Fibroblast of the aortic adventitia (primary cell): ENCODE measurements around the gene CPOX. TPM values are rescaled to one million over a fixed set of nuclear protein-coding genes. Genes with fewer than 3 reads are reported as not detected.
A peak's percentile ranks its signal among the peaks of the same experiment; 100 is the strongest.

Experiments
- DNase-seq: peaks from one replicate; pipeline ENCODE4 v3.0.0-alpha.2; 2010; ENCODE audit warnings: low read depth
- H3K4me3 ChIP-seq: 2 replicates; pipeline ENCODE4 v1.5.1; 2011; ENCODE audit warnings: low read depth, mild to moderate bottlenecking, control low read depth, low read length, moderate library complexity
- CTCF ChIP-seq: IDR thresholded peaks from 2 replicates; pipeline ENCODE4 v1.5.1; 2011; ENCODE audit warnings: mild to moderate bottlenecking, low read length, control low read depth, inconsistent platforms; ENCODE audit not compliant: insufficient read depth
- total RNA-seq: library from RNA; depleted of rRNA; stranded (reverse); fragments of >200 nt; gene quantifications from 2 replicates; pipeline ENCODE4 v1.2.3, GENCODE V29; 2012; ENCODE audit warnings: low replicate concordance

Gene CPOX
- total RNA-seq, 1 donor, result 22.6 TPM

GRCh38 chr3:98594628-98595324 lies 1.4 kb upstream of the CPOX start:
- DNase-seq, result no peak
- TF ChIP-seq CTCF, result no peak
- H3K4me3 ChIP-seq, result no peak overlapping the region

GRCh38 chr3:98592345-98592935 lies 971 bp downstream of the CPOX start:
- DNase-seq, result no peak
- TF ChIP-seq CTCF, result no peak

GRCh38 chr3:98589331-98590036 lies 3.9 kb downstream of the CPOX start:
- H3K4me3 ChIP-seq, result no peak overlapping the region
- no peak for TF ChIP-seq CTCF
- peak; percentile 61 for DNase-seq

More at GRCh38 chr3:98592345-98592935, 971 bp downstream of the CPOX start:
- H3K4me3 ChIP-seq, result peak overlapping the region; percentile 87

- peak; percentile 67 for TF ChIP-seq CTCF
- DNase-seq, result peak; percentile 78
- H3K4me3 ChIP-seq, result no peak overlapping the region
These were observed 5.3 kb downstream of the CPOX start for GRCh38 chr3:98588065-98588464.

GRCh38 chr3:98587654-98588053 lies 5.8 kb downstream of the CPOX start:
- TF ChIP-seq CTCF, result no peak
- DNase-seq, result no peak
- H3K4me3 ChIP-seq, result no peak overlapping the region

GRCh38 chr3:98584547-98584946 lies 8.9 kb downstream of the CPOX start:
- H3K4me3 ChIP-seq, result no peak overlapping the region
- DNase-seq, result no peak
- no peak for TF ChIP-seq CTCF
